ENCODE data around the gene CADM1. TPM values are rescaled to one million over a fixed set of nuclear protein-coding genes. Genes with fewer than 3 reads are reported as not detected.

Gene CADM1
- total RNA-seq, 4 donors from 2014 or later = 10.6 to 15.7 (median 13.8) TPM

- H3K9me3 ChIP-seq = no peaks in the 10 kb centered on the region
- TF ChIP-seq POLR2AphosphoS5 (IDR thresholded peaks at IDR 0.05) (no peak), EP300 (IDR thresholded peaks at IDR 0.05) (no peak), CTCF (IDR thresholded peaks at IDR 0.05) (no peak), POLR2A (IDR thresholded peaks at IDR 0.05; ENCODE audit: low read depth) (no peak)
- 88% methylated on average over 2 of the region's 2 CpGs for WGBS
- no peaks in the 10 kb centered on the region for H3K27me3 ChIP-seq
- intact Hi-C loops (cut with DNase I) = no loop called here
- no peak overlapping the region for H3K27ac ChIP-seq (replicated peaks in 1 of 4)
- H3K4me3 ChIP-seq = no peak overlapping the region
- DNase-seq (ENCODE audit: extremely low spot score) = no peak
- no peaks in the 10 kb centered on the region for H3K4me1 ChIP-seq
- H3K36me3 ChIP-seq = peaks cover 0 to 12% (median 4%) of the 10 kb centered on the region in 4 donors
These were observed 277.7 kb downstream of the CADM1 start for GRCh38 chr11:115226556-115226955.

- Histone ChIP-seq H3K27ac (replicated peaks in 1 of 4) (no peak overlapping the region), H3K4me3 (no peak overlapping the region), H3K36me3 (peaks cover 0 to 6% (median 2%) of the 10 kb centered on the region in 4 donors), H3K4me1 (peaks cover 0 to 7% (median 1%) of the 10 kb centered on the region in 4 donors), H3K27me3 (no peaks in the 10 kb centered on the region), H3K9me3 (no peaks in the 10 kb centered on the region)
- TF ChIP-seq EP300 (IDR thresholded peaks at IDR 0.05) = no peak
- TF ChIP-seq CTCF (IDR thresholded peaks at IDR 0.05) = no peak
- TF ChIP-seq POLR2AphosphoS5 (IDR thresholded peaks at IDR 0.05) = no peak
- no peak for TF ChIP-seq POLR2A (IDR thresholded peaks at IDR 0.05; ENCODE audit: low read depth)
- DNase-seq (ENCODE audit: extremely low spot score) = no peak
- WGBS = 86% methylated on average over 4 of the region's 4 CpGs
- intact Hi-C loops (cut with DNase I) = no loop called here
These were observed 279.7 kb downstream of the CADM1 start for GRCh38 chr11:115224551-115224950.

- Histone ChIP-seq H3K27me3 (no peaks in the 10 kb centered on the region), H3K4me3 (no peak overlapping the region), H3K27ac (replicated peaks in 1 of 4) (no peak overlapping the region), H3K9me3 (no peaks in the 10 kb centered on the region), H3K36me3 (peaks cover 0 to 4% (median 0%) of the 10 kb centered on the region in 4 donors), H3K4me1 (peaks cover 0 to 12% (median 5%) of the 10 kb centered on the region in 4 donors)
- TF ChIP-seq POLR2AphosphoS5 (IDR thresholded peaks at IDR 0.05) (no peak), POLR2A (IDR thresholded peaks at IDR 0.05; ENCODE audit: low read depth) (no peak), CTCF (IDR thresholded peaks at IDR 0.05) (no peak), EP300 (IDR thresholded peaks at IDR 0.05) (no peak)
- intact Hi-C loops (cut with DNase I) = no loop called here
- no peak for DNase-seq (ENCODE audit: extremely low spot score)
- 91% methylated on average over 5 of the region's 5 CpGs for WGBS
These were observed 281.2 kb downstream of the CADM1 start for GRCh38 chr11:115222863-115223530.

- Histone ChIP-seq H3K27ac (replicated peaks in 1 of 4) (no peak overlapping the region), H3K27me3 (no peaks in the 10 kb centered on the region), H3K9me3 (no peaks in the 10 kb centered on the region), H3K4me1 (peaks cover 0 to 12% (median 5%) of the 10 kb centered on the region in 4 donors), H3K36me3 (peaks cover 0 to 8% (median 0%) of the 10 kb centered on the region in 4 donors), H3K4me3 (no peak overlapping the region)
- TF ChIP-seq CTCF (IDR thresholded peaks at IDR 0.05) = no peak
- no peak for TF ChIP-seq POLR2AphosphoS5 (IDR thresholded peaks at IDR 0.05)
- no peak for TF ChIP-seq EP300 (IDR thresholded peaks at IDR 0.05)
- no peak for TF ChIP-seq POLR2A (IDR thresholded peaks at IDR 0.05; ENCODE audit: low read depth)
- no peak for DNase-seq (ENCODE audit: extremely low spot score)
- 63% methylated on average over 5 of the region's 5 CpGs for WGBS
- intact Hi-C loops (cut with DNase I) = no loop called here
These were observed 281.9 kb downstream of the CADM1 start for GRCh38 chr11:115222218-115222862.

Data from esophagus muscularis mucosa (tissue), 4 donors.